HG03571 (cell line): Measurements from ENCODE around the gene UPK3B.
A peak's percentile ranks its signal among the peaks of the same experiment; 100 is the strongest.
"Not testable (repeated sequence)": the region's sequence is repeated elsewhere in the genome, so short reads cannot be mapped to it uniquely, and the experiment has no call there.

Source experiments
- ATAC-seq: cut with Tn5 transposase; IDR thresholded peaks from one replicate; pipeline ENCODE4 v1.9.1; 2021; ENCODE audit not compliant: unreplicated experiment

Gene UPK3B

DNA sequence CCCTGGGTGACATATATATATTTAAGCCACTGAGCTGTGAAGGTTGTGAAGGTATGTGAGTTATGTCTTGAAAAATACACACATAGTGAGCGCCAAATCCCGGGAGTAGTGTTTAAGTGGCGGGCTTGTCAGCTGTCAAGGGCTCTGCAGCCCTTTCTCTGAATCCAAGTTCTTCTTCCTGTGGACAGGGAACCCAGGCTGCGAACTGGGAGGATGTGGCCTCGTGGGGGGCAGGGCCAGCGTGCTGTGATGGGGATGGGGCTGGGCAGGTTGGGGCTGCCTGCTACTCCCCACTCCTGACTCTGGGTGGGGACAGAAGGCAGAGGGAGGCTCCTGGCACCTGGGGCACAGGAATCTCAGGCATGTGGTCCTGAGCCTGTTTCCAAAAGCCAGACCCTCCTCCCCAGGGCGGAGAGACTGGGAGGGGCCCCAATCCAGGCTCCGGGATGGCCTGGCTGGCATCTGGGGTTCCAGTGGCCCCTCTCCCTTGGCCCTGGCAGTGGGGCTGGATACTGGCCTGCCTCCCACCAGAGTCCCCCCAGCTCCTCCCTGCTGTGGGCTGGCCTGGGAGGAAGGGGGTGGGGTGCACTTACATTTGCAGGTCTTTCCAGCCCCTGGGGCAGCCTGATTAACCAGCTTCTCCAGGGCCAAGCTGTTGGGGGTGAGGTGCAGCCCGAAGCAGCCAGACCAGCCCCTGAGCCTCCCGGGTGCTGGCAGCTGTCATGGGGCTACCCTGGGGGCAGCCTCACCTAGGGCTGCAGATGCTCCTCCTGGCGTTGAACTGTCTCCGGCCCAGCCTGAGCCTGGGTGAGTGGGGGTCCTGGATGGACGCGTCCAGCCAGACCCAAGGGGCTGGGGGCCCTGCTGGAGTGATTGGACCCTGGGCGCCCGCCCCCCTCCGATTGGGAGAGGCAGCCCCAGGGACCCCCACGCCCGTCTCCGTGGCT lies at the start of gene UPK3B:
UPK3B (plus strand) TSS at position 622 of the 947 bp plus-strand sequence; CDS start at position 723, 101 bp downstream.
- ATAC-seq = no peak

DNA sequence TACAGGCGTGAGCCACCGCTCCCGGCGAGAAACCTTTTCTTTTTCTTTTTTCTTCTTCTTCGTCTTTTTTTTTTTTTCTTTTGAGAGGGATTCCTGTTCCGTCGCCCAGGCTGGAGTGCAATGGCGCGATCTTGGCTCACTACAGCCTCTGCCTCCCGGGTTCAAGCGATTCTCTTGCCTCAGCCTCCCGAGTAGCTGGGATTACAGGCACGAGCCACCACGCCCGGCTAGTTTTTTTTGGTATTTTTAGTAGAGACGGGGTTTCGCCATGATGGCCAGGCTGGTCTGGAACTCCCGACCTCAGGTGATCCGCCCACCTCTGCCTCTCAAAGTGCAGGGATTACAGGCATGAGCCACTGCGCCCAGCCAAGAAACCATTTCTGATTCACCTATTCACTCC lies 49.6 kb upstream of the UPK3B start:
- ATAC-seq = not testable (repeated sequence)

DNA sequence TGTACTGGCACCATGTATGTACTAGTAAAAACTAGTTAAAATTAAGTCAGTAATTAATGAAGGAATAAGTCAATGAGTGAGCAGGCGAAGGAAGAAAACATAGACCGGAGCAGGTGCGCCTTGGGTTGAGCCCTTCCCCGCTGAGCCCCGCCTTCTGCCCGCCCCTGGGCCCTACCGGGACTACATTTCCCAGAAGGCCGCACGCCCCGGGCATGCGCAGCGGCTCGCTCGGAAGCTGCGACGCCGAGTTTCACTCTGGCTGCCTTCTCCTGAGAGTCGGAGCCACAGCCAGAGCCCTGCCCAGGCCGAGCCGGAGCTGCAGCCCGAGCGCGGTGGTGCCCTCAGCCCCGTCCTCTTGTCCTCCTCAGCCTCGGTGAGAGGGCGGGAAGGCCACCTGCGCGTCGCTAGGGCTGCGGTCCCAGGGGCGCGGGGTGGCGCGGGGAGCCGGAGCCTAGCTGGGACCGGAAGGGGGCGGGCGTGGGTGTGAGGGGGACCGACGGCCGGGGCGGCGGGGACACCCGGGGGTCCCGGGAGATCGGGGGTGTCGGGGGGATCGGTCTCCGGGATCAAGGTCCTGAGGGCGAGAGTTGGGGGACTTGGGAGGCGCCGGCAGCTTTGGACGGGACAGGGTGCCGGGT lies 48.8 kb upstream of the UPK3B start, which contains the start of gene DTX2:
DTX2 (plus strand) TSS at position 246 of the 638 bp plus-strand sequence. CDS start 18,801 bp downstream, outside the sequence.
- ATAC-seq = peak; percentile 95

DNA sequence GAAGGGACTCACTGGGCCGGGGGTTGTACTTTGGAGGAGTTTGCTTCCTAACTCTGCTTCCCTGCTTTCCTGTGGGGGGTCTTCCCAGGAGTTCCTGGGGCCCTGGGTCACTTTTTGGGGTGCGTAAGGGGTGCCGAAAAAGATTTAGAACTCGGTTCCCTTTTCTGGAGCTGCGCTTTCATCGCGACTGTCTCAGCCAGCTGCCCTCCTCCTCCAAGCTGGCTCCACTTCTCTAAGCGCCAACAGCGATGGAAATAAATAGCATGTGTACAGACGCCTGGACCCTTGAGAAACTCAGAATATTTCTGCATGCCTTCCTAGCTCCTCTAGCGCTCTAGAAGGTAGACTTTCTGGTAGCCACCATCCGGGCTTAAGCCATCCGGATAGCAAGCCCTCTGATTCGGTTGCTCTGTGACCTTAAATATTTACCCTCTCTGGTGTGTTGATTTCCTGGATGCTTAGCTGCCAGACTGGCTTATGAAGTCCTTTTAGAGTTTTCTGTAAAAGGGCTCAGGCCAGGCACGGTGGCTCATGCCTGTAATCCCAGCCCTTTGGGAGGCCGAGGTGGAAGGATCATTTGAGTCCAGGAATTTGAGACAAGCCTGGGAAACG lies 48.0 kb upstream of the UPK3B start:
- not testable (repeated sequence) for ATAC-seq

DNA sequence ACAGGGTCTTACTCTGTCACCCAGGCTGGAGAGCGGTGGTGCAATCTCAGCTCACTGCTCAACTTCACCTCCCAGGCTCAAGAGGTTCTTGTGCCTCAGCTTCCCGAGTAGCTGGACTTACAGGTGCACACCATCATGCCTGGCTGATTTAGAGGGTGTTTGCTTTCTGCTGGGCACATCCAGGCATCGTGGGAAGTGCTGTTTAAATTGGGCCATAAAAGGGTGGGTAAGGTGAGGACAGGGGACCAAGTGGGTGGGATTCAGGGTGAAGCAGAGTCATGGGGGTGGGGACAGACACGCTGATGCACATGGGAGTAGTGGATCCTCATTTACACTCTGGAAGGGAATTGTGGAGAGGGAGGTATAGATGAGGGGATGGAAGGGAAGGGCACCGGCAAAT lies 45.4 kb upstream of the UPK3B start:
- ATAC-seq = not testable (repeated sequence)

DNA sequence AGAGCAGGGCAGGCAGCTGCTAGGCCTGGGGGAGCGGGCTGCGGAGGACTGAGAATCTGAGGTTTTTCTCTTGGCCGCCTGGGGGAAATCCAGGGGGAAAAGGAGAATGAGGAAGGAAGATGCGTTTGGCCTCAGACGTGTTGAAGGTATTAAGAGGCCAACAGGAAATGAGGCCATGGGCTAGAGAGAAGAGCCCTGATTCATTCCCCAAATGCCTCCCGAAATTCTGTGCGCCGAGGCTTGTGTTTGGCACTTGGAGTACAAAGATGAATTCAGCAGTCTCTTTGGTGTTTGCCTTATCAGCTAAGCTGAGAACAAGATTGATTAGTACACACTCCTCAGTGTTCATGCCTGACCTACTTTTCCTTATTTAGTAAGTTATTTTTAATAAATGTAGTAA lies 44.4 kb upstream of the UPK3B start:
- ATAC-seq = not testable (repeated sequence)

DNA sequence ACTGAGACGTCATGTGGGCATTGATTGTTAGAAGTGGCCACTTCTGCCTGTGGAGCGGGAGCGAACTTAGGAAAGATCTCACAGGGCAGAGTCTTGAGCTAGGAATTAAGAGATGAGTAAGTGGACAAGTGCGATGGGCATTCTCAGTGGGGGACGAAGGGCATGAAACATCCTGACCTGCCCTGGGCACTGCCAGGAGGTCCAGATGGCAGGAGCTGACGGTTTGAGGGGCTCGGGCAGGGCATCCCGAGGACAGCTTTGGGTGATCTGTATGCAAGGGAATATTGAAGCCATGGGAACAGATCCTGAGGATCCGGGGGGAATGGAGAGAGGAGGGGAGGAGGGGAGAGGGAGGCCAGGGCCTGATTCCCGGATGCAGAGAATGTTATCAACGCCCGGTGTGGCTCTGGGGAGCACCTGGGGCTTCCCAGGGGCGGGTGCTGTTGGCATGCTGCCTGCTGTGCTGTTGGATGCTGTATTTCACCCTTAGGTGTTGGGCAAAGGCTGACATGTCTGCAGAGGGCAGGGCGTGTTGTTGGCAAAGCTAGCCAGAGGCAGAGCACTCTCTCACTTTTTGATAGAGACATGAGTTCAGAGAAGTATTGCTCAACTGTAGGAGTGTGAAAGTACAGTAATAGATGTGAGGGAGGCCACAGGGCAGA lies 42.5 kb upstream of the UPK3B start:
- ATAC-seq = not testable (repeated sequence)

DNA sequence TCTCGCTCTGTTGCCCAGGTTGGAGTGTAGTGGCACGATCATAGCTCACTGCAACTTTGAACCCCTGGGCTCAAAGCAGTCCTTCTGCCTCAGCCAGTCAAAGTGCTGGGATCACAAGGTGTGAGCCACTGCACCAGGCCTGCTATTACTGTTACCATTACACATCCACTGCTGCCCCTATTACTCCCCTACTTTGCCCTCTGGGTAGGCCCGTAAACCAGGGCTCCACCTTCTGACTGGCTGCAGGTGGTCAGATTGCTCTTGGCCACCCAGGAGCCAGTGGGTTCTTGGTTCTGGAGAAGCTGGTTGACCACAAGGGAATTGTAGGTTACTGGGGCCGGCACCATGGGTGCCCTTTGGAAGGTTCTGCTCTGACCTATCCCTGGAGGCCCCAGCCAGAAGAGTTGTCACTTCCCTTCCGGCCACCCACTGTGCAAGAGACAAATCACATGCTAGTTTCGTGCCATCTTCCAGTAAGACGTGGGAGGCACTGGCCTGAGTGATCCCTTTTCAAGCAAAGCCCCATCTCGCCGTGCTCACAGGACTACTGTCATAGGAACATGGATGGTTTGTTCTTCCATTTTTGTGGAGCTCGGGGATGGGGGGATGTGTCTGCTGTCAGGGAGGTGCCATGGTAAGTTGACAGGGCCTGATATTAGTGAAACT lies 38.7 kb upstream of the UPK3B start:
- ATAC-seq = not testable (repeated sequence)

DNA sequence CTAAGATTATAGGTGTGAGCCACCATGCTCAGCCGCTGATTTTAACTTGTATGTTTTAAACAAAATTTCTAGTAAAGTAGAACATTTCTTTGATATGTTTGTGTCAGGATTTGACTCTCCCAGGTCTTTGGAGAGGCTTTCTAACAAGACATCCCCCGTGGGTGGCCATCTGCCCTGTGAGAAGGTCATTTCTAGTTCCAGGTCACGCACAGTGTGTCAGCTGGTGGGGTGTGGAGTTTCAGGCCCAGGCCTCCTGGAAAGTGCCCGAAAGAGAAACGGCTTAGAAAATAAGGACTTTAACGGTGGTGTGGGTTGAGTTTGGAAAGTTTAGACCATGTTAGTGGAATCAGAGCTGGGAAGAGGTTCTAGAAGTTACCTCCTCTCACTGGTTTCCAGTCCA lies 37.3 kb upstream of the UPK3B start:
- not testable (repeated sequence) for ATAC-seq

DNA sequence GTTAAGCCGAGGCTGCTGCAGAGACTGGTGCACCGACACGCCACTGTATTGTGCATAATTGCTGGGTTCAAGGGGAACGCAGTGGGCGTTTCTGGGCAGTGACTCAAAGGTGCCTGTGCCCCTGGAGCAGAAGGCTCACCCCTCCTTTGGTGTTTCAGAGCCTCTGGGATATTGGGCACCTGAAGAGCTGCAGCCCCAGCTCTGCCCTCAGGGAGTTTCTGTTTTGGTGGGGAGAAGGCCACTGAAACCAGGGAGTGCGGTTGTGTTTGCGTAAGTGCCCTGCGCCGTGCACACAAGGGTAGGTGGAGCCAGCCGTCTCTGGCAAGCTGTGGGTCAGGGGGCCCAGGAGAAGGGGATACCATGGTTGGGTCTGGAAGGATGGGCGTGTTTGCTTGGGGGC lies 34.1 kb upstream of the UPK3B start:
- ATAC-seq = not testable (repeated sequence)

DNA sequence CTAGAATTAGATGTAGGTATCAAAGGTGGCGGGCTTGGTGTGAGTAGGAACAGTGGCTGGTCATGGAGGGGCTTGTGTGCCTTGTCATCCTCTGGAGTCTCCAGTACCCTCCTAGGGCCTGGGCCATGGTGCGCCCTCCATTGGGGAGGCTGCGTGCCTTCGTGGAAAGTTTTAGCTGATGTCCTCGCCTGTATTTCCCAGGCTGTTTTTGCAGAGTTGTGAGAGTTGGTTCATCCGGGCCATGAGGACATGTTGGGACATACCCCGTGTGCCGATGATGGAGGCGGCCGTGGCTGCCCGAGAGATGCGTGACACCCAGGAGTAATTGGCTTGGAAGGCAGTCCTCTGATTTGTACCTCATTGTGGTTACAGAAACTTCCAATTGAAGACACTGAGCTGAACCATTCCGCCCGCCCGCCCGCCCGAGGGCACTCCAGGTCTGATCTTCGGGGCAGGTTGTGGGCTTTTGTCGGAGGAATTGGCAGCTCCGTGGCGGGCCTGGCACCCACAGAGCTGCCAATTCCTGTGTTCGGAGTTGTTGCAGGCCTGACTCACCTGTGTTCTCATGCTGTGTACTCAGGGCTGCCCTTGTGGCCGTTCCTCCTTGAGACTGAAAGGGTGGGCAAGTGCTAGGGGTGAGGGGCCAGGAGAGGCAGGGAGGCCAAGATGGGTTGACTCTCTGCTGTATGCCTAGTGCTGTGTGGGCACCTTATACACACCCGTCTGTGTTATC lies 33.4 kb upstream of the UPK3B start:
- ATAC-seq = not testable (repeated sequence)

DNA sequence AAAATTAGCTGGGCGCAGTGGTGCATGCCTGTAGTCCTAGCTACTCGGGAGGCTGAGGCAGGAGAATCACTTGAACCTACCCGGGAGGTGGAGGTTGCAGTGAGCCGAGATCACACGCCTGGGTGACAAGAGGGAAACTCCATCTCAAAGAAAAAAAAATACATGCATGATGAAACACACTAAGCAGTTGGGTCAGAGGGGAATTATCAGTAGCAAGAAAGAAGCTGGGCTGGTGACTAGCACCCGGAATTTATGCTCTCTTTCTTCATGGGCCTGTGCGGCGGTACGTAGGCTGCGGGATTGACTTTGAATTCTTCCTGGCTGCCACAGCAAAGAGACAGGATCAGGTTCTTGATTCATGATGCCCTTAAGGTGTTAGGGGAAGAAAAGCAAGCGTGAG lies 30.7 kb upstream of the UPK3B start:
- not testable (repeated sequence) for ATAC-seq

DNA sequence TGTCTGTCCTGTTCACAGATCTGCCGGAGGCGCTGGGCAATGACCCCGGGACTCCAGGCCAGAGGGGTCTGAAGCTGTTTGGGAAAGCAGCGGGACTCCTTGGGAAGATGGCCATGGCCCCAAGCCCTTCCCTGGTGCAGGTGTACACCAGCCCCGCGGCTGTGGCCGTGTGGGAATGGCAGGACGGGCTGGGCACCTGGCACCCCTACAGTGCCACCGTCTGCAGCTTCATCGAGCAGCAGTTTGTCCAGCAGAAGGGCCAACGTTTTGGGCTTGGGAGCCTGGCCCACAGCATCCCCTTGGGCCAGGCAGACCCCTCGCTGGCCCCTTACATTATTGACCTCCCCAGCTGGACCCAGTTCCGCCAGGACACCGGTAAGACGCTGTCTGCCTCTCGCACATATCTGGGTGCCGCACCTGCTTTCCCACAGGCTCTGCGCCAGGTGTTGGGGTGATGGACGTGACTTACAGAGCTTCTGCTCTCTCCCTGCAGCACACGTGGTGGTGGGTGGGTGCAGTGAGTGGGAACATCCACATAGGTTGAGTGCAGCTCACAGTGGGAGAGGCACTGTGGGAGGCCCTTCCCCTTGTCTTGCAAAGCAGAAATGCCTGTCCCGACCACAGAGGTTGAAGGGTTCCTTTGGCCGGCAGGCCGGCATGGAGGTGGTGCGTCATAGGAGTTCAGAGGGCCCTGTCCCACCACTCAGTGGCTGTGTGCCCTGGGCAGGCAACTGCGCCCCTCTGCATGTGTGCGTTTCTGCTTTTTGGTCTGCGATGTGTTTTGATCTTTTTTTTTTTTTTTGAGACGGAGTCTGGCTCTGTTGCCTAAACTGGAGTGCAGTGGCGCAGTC lies 29.7 kb upstream of the UPK3B start:
- ATAC-seq = not testable (repeated sequence)

DNA sequence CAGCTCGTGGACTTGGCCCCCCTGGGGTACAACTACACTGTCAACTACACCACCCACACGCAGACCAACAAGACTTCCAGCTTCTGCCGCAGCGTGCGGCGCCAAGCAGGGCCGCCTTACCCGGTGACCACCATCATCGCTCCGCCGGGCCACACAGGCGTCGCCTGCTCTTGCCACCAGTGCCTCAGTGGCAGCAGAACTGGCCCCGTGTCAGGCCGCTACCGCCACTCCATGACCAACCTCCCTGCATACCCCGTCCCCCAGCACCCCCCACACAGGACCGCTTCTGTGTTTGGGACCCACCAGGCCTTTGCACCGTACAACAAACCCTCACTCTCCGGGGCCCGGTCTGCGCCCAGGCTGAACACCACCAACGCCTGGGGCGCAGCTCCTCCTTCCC lies 27.7 kb upstream of the UPK3B start:
- ATAC-seq = not testable (repeated sequence)

DNA sequence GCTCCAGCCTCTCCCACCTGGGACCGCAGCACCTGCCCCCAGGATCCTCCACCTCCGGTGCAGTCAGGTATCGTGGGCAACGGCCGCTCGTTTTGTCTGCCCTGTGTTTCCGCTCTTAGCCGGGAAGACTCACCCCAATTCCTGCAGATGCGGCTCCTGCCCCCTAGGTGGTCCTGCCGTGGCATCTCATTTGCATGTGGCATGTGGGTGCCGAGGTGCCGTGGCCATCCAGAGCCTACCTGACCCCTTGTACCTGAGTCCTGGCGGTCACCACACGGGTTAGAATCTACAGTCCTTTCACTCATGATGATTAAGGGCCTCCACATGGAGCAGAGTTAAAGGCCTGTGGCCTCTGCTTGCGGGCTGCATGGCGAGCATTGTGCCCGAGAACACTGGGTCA lies 27.3 kb upstream of the UPK3B start:
- ATAC-seq = not testable (repeated sequence)

DNA sequence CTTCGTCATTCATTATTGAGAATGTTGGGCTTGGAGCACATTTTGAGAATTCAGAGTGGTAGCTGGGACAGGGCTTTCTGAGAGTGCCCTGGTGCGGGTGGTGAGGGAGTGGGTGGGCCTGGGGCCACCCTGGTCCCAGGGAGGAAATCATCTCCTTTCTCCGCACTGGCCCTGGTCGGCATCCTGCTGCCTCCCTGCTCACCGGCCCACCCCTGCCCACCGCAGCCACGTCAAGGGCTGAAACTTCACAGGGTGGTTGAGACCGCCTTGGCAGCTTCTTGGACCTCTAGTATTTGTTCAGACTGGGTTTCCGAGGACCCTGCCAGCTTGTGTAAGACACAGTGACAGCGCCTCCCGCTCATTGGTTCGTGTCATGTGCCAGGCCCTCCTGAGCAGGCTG lies 25.9 kb upstream of the UPK3B start:
- ATAC-seq = not testable (repeated sequence)

DNA sequence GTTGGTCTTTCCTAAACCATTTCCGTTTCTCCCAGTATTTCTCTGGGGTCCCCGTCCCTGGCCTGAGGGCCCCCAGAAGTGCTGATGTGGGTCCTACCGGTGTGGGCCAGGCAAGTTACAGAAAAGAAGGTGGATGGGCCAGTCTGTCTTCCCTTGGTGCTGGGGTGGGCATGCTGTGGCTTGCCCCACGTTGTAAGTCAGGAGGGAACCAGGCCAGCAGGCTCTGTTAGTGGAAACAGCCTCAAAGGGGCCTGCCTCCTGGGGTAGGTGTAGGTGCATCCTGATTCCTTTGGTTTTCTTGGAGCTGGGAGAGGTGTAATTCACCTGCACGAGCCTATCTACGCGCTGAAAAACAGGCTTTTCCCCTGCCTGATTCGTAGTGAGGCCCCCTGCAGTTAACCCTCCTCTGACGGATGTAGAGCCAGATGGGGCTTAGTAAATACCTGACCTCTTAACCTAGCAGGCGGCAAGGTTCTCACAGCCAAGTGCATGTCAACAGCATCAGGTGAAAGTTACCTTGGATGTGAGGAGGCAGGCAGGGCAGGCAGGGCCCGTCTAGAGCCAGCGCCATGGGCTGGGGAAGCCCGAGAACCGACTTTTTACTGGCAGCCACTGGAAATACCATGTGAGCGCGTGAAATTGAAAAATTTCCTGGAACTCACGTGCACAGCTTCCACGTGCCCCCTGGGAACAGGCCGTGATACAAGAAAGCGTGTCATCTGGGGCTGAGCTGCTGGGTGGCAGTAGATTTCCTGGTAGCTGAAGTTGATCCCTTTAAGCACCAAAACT lies 24.3 kb upstream of the UPK3B start:
- peak; percentile 1 for ATAC-seq

DNA sequence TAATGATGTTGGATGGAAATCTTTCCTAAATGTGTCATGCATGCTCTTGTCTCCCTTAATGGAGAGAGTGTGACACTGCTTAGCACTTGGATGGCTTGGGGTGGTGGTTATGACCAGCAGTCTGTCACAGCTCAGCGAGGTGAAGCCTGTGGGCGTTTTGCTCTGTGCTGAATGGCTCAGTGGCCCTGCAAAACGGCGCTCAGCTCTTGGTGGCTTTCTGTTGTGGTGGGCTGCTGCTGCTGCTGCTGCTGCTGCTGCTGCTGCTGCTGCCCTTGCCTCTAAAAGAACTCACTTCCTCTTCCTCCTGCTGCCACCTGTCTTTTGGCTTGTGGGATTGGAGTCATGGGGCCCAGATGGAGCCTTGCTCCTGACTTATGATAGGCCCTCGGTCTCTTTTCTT lies 23.7 kb upstream of the UPK3B start:
- peak; percentile 99 for ATAC-seq
